NCI-H146 treated with DMSO at 0.1 percent for 48 hours (cell line): ENCODE data around the gene MUC22.

Experiments
- DNase-seq: peaks from one replicate; lab custom pipeline; 2025; ENCODE audit not compliant: unreplicated experiment; lab: John Stamatoyannopoulos, UW

Gene MUC22

DNA sequence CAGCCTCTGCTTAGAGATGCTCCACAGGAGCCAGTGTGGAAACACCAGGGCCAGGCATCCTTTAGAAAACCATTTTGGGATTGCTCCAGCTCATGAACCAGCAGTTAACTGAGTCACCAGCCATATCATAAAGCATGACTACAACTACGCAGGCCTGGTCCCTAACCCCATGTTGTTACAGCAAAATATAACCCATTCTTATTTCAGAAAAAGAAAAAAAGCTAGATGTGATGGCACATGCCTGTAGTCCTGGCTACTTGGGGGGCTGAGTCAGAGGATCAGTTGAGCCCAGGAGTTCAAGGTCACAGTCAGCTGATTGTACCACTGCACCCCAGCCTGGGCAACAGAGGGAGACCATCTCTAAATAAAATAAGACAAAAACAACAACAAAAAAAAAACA, 65.3 kb downstream of the MUC22 start:
- no peak for DNase-seq

DNA sequence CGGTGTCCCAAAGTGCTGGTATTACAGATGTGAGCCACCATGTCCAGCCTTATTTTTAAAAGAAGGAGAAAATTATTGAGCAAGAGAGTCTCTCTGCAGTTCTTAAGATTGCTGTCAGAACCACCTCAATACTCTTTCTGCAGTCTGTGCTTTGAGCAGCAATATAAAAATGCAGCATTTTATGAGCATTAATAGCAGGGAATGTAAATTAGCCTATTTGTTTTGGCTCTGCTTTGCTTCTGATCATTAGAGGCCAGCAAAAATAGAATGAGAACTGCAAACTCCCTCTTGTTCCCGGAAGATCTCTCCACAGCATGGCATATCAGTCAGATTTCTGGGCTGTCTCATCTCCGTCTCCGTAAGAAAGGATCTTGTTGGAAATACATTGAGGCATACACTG, 66.3 kb downstream of the MUC22 start:
- no peak for DNase-seq

DNA sequence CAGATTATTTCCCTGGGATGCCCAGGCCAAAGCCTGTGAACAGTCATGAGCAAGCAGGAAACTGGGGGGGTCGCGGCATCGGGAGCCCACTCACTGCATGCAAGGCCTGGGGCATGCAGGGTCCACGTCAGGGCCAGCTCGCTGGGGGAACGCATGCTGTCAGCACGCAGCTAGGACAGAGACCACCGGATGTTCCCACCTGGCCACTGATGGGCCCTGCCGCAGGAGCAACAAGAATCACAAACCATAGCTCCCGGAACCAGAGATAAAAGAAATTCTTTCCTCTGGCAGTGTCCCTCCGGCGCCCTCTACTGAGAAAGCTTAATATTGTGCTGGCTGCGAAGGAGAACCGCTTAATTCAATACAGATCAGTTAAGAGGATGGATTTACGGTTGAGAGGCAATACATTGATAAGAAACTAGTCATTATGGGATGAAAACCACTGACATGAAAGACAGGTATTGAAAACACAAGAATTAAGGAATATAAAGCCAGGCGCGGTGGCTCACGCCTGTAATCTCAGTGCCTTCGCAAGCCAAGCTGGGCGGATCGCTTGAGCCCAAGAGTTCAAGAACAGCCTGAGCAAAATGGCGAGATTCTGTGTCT, 69.5 kb downstream of the MUC22 start:
- DNase-seq: peak; percentile 25

DNA sequence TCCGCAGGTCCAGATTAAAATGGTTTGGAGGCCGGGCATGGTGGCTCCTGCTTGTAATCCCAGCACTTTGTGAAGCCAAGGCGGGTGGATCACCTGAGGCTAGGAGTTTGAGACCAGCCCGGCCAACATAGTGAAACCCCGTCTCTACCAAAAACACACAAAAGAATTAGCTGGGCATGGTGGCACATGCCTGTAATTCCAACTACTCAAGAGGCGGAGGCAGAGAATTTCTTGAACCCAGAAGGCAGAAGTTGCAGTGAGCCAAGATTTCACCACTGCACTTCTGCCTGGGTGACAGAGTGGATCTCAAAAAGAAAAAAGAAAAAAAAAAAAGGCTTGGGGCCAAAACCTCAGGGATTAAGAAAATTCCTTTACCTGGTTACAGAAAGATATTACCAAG, 71.6 kb downstream of the MUC22 start:
- no peak for DNase-seq

DNA sequence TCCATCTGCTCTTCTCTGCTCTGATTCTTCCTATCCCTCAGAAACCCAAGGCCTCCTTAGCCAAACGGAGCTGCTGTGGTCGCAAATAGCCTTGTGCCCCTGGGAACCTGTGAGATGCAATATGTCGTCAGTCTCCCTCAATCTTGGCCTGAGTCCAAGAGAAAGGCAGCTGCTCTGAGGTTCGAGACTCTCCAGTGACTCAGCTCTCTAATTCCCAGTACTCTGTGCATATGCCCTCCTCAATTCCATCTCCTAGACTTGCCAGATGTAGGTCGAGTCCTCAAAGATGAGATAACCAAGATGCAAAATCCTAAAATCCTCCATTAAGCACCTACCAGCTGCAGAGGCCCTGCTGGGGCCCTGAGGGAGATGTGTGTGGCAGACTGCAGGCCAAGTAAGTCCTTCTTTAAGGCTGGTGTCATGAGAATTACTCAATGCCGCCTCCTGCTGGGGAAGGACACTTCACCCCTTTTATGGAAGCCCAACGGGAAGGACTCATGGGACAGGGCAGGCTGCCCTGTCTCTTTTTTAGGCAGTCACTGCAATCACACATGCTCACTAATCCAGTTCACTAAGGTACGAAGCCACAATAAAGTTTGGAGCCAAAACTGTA, 73.6 kb downstream of the MUC22 start:
- no peak for DNase-seq
